Stimulated activated CD8-positive, alpha-beta memory T cell treated with anti-CD3 and anti-CD28 coated beads, Interleukin-12 subunit alpha, Interleukin-12 subunit beta, amount 100 ng/mL, for 1 hour (primary cell): ENCODE results near the gene OR2T1.
"Not testable (repeated sequence)": the region's sequence is repeated elsewhere in the genome, so short reads cannot be mapped to it uniquely, and the experiment has no call there.

ENCODE experiments used
- DNase-seq: peaks from one replicate; pipeline ENCODE4 v3.0.0-alpha.2; 2020; ENCODE audit warnings: low read depth

OR2T1 gene

DNA sequence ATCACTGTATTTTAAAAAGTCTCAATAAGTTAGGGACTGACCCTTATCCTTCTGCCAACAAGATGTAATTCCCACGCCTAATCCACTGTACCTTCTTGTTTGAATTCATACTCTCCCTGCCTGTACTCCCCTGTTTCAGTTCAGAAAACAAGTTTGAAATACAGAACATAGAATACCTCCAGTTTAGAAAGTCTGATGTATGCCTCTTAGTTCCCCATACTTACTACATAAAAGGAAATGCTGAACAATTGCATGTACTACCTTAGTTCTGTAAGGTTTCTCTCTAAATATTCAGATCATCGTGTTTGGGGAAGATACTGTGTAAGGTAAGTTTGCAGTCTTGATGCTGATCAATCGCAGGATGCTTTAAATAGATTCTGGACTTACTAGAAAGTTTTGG, 33.5 kb downstream of the OR2T1 start:
- not testable (repeated sequence) for DNase-seq

DNA sequence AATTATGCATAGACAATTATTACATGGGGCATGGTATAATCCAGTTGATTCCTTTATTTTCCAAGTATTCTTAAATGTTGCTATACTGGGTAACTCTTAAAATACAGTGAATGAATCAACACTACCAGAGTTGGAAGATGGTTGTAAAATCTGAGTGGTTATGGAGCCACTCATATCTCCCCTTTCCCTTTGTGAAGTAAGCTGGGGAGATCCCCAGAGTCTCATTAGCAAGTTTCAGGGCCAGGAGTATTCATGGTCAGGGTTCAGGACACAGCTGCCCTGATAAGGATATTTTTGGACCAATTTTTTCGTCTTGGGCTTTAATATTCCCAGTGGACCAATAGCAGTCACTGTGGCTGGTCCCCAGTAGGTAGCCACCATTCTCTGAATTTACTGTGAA, 35.8 kb downstream of the OR2T1 start:
- DNase-seq = not testable (repeated sequence)

DNA sequence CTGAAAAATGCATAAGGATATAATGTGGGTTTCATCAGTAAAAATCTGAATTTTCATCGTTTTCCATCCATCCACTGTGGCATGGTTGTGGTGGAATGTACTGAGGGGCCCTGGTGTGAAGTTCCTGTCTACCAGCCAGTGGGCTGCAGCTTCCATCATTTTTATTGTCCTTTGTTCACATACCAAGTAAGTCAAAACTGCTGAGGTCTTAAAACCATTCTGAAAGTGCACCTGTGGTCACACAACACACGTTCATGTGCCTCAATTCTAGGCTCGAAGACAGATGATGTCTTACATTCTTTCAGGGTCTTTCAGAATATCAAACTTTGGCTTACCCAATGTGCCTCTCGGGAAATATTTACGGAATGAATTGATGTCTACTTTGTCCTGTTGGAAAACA, 36.4 kb downstream of the OR2T1 start:
- DNase-seq = not testable (repeated sequence)

DNA sequence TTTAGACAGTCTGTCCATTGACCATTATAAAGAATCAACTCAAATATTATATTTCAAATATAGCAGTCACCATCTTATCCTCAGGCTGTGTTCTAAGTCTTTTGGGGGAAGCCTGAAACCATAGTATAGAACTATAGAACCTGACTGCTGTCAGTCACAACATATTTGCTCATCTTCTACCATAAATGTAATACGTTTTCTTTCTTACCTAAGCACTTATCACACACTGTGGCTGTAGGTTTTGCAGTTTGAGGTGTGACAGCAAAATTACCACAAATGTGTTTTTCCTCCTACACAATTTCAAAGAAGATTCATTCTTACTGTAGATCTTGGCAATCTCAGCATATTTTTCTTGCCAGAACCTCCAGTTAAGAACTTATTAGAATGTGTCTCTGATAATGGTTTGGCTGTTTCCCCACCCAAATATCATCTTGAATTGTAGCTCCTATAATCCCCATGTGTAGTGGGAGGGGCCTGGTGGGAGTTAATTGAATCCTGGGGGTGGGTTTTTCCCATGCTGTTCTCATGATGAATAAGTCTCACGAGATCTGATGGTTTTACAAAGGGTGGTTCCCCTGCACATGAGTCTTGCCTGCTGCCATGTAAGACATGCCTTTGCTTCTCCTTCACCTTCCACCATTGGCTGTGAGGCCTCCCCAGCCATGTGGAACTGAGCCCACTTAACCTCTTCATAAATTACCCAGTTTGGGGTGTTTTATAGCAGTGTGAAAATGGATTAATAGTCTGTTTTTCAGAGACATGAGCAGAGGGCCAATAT, 39.8 kb downstream of the OR2T1 start:
- DNase-seq = not testable (repeated sequence)

DNA sequence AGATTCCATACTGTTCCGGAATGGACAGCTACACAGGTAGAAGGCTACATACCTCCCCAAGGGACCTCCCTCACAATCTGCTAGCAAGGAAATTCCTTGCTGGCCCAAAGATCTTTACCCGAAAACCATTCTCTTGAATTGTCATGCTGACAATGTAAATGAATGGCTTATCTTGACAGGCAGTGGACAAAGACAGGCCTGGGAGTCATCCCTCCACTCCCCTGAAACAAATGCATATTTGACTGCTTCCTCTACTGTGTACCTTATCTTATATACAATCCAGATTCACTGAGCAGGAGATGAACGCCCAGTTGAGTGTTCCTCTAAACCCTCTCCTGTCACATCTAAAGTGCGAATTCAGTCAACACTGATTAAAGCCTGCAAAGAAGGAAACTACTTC, 41.8 kb downstream of the OR2T1 start:
- DNase-seq = not testable (repeated sequence)

DNA sequence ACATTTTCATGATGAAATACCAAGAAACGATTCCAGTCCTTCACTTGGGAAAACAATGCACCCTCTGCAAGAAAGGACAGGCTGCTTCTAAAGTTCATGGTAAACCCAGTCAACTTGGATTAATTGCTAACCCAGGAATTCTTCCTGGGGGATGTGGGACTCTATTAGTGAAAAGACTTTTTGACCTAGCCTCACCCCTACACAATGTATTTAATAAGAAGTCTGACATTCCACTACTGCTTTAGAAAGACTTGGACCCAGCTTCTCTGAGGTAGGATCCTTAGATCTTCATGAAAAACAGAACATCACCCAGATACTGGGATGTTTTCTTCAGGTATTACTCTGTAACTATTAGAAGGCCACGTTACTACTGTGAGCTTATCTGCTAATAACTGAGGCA, 42.6 kb downstream of the OR2T1 start, which contains the start of gene OR2T2:
OR2T2 (plus strand) TSS at position 239 of the 400 bp plus-strand sequence. CDS start 7,161 bp downstream, outside the sequence.
- DNase-seq = not testable (repeated sequence)

DNA sequence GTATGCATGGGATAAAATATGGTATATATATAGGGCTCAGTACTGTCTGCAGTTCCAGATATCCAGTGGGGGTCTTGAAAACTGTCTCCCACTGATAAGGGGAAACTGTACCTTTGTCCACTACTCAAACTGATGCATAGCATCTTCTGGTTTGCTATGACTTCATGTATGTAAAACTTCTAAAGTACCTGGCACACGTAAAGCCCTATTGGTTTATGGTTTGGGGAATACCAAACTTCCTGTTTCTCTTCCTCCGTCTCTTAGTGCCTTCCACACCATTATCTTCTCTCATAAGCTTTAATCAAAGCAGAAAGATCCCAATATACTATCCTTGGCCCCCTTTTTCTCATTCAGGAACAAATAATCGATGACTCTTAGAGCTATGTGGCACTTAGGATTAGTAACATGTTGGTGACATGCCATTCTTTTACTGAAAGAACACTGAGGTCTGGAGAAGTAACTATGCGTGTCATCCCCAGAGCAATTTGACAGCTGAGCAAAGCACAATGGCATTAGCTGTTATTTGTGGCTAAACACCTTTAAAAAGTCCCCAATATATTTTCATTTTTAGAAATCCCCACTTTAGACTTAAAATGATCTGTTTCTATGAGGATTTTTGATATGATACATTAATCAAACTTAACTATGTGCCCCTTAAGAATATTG, 45.7 kb downstream of the OR2T1 start:
- not testable (repeated sequence) for DNase-seq

DNA sequence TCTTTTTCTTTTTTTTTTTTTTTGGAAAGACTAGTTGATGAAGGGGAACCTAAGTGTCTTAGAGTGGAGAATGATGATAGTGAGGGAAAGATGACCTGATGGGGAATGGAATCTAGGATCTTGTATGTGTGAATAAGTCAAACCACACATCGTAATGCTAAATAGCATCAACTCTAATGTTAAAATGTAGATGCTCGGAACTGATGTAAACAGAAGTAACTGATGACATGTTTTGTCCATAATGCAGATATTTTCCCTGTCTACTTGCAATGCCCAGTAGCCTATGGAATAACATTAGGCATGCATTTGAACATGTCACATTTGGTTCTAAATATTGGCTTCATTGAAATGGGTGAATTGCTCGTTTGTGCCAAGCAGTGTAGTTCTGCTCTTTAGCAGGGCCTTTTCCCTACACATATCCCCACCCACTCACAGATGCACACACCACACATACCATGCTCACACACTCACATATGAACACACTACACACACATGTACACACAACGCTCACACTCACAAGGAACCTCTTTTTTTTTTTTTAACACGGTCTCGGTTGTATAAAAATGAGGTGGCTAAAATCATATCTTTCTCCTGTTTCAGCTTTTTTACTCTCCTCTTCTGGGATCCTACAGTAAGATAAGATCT, 47.1 kb downstream of the OR2T1 start:
- DNase-seq = not testable (repeated sequence)

DNA sequence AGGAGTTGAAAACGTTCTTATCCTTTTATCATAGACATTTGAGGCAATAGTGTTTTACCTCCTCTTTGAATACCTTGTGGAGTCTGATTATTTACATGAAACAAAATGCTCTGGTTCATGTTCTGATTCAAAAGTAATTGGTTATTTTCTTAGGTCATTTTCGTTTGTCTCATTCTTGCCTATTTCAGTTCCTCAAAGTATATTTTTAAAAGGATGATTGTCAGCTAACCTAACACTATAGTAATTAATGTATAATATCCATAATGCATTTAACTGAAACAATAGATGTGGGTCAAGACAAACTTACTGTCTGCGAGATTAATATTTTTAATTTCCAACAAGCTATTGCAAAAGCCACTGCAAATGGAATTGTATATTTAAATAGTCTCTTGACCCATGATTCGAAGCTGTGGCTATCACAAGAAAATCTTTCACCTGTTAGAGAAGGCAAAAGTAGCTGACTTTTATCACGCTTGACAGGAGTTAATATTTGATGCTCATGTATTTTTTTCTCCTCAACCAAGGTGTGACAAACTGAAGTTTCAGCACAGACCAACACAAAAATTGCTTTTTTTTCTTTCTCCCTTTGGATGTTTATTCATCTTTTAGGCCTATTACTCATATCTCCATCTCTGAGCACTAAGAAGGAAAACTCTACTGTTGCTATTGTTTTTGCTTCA, 47.8 kb downstream of the OR2T1 start:
- DNase-seq = not testable (repeated sequence)

DNA sequence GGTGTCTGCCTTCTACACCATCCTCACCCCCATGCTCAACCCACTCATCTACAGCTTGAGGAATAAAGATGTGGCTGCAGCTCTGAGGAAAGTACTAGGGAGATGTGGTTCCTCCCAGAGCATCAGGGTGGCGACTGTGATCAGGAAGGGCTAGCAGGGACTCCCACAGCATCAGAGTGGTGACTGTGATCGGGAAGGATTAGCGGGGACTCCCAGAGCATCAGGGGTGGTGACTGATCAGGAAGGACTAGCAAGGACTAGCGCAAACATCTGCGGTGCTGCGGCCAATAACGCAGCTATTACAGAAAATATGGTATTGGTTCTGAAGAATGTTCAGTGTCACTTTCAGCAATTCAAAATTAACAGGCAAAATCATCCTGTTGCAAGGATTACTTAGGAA, 50.8 kb downstream of the OR2T1 start:
- DNase-seq = not testable (repeated sequence)

DNA sequence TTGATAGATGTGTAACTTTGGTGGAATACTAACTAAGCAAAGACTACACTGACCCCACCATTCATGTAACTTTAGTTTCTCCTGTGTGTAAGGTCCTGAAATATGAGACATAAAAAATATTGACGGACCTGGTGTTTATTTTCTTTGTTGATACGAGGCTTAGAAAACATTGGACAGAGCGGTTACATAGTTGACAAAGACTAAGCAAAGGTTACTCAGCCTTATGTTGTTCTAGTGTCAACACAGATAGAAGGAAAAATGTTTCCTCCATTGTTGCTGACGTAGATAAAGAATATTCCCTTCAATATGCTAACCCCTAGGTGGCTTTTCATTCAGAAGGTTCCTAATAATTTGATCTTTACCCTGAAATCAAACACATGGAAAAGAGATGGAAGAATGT, 52.2 kb downstream of the OR2T1 start:
- DNase-seq = not testable (repeated sequence)

DNA sequence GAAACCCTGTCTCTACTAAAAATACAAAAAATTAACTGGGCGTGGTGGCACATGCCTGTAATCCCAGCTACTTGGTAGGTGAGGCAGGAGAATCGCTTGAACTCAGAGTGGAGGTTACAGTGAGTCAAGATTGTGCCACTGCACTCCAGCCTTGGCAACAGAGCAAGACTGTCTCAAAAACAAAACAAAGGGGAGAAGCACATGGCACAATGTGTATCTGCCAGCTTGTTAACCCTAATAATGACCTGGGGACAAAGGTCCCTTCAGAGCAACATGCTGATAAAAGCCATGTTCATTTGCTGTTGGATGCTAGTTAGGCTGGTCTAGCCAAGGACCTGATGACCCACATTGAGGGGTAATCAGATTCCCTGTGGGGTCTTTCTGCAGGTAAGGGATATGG, 53.8 kb downstream of the OR2T1 start:
- not testable (repeated sequence) for DNase-seq
